Measurements from ENCODE around the gene GLI1.

GRCh38 chr12:57452181-57452936, 7.2 kb upstream of the GLI1 start:
- TF ChIP-seq CTCF (IDR thresholded peaks at IDR 0.05; ENCODE audit: insufficient read depth, low read length), result no peak
- no peak for TF ChIP-seq POLR2AphosphoS5 (IDR thresholded peaks at IDR 0.05; ENCODE audit: low read depth)
- no peak for TF ChIP-seq GABPA (IDR thresholded peaks at IDR 0.05; ENCODE audit: low read depth)
